GM04503 (cell line): ENCODE data around the gene WDR27.
A peak's percentile ranks its signal among the peaks of the same experiment; 100 is the strongest.
"Not testable (repeated sequence)": the region's sequence is repeated elsewhere in the genome, so short reads cannot be mapped to it uniquely, and the experiment has no call there.

ENCODE experiments used
- DNase-seq: peaks from one replicate; pipeline ENCODE4 v3.0.0-alpha.2; 2012; ENCODE audit warnings: low read depth

WDR27 gene

DNA sequence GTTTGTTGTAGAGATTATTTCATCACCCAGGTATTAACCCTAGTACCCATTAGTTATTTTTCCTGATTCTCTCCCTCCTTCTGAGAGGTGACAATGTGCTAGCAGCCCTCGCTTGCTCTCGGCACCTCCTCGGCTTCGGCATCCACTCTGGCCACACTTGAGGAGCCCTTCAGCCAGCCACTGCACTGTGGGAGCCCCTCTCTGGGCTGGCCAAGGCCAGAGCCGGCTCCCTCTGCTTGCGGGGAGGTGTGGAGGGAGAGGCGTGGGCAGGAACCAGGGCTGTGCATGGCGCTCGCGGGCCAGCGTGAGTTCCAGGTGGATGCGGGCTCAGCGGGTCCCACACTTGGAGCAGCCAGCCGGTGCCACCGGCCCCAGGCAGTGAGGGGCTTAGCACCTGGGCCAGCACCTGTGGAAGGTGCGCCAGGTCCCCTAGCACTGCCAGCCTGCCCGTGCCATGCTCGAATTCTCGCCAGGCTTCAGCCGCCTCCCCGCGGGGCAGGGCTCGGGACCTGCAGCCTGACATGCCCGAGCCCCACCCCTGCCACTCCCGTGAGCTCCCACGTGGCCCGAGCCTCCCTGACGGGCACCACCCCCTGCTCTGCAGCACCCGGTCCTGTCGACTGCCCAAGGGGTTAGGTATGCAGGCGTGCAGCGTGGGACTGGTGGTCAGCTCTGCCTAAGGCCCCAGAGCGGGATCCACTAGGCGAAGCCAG, 221.9 kb downstream of the WDR27 start:
- DNase-seq: no peak

DNA sequence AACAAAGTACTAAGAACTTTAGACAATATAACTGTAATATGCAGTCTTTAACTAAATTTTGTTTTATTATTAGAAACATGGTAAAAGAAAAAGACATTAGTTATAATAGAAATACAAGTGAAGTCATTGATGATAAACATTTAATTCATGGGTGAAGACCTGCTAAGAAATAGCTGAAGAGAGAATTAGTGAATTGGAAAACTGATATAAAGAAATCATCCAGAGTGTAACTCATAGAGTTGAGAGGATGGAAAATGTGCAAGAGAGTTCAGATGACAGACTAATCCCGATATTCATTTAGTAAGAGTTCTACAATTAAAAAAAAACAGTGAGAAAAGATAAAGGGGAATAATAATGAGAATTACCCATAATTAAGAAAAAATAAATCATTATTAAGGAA, 227.5 kb downstream of the WDR27 start:
- DNase-seq: no peak

DNA sequence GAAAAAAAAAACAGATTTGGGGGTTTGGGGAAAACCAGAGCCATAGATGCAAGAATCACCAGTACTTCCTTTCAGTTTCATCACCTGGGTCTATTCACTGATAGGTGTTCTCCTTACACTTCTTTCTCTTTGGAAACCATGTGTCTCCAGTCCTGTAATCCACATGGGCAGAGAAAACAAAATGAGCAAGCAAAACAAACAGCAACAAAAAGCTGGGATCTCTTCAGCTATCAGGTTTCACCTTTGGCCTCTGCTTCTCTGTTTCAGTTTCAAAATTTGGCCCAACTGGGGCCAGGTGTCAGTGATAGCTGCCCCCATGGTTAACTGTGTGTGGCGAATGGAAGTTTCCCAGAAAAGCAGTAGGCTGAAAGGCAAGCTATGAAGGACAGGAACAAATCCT, 228.2 kb downstream of the WDR27 start:
- no peak for DNase-seq

DNA sequence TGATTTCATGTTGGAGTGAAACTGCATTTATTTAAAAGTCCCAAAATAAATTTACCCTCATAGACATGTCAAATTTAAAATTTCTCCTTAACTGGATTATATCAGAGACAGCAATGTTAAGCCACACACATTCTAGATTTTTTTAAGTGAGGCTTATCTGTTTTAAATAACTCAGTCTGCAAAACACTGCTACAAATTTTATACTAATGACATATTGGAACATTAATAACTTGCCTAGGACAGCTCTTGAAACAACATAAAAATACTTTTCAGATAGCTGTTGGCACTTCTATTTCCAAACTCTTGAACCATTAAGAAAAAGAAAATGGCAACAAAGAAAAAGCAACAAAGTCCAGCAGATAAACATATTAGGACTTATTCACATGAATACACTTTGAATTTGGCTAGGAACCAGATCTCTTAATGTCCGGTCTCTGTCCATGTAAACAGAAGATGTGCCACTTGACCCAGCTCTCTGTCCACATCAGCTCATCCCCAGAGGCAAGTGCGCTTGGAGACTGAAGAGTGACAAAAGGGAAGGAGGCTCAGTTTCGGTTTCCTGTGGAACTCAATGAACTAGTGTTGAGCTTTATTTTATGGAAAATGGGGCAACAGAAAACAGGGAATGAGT, 228.9 kb downstream of the WDR27 start:
- DNase-seq: no peak

DNA sequence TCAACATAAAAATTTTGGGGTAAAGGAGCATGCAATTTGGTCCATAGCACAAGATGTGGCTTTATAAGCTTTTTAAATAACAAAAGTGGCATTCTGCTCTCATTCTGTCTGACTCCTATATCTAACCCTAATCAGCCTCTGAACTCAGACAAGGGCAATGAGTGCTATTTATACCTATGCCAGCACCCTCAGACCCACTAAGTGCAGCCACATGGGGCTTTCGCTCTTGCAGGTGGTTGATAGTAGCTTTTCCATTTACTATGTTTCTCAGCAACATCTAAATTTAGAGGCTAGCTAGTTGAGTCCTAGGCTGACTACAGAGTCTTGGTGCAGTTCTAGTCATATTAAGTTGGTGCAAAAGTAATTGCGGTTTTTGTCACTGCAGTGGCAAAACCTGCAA, 231.0 kb downstream of the WDR27 start:
- DNase-seq: no peak

DNA sequence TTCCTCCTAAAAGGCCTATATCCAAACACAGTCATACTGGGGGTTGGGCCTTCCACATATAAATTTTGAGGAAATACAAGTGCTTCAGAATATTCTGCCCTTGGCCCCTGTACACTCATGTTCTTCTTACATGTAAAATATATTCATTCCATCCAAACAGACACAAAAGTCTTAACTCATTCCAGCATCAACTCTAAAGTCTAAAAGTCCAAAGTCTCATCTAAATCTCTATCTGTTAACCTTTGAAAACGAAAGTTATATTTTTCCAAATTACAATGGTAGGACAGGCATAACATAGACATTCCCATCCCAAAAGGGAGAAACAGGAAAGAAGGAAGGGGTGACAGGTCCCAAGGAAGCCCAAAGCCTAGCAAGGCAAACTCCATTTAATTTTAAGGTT, 232.8 kb downstream of the WDR27 start:
- DNase-seq: no peak

DNA sequence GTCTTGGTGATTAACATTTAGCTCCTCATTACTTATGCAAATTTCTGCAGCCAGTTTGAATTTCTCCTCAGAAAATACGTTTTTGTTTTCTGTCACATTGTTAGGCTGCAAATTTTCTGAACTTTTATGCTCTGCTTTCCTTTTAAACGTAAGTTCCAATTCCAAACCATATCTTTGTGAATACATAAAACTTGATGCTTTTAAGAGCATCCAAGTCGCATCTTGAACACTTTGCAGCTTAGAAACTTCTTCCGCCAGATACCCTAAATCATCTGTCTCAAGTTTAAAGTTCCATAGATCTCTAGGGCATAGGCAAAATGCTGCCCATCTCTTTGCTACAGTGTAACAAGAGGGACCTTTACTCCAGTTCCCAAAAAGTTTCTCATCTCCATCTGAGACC, 234.1 kb downstream of the WDR27 start:
- not testable (repeated sequence) for DNase-seq

DNA sequence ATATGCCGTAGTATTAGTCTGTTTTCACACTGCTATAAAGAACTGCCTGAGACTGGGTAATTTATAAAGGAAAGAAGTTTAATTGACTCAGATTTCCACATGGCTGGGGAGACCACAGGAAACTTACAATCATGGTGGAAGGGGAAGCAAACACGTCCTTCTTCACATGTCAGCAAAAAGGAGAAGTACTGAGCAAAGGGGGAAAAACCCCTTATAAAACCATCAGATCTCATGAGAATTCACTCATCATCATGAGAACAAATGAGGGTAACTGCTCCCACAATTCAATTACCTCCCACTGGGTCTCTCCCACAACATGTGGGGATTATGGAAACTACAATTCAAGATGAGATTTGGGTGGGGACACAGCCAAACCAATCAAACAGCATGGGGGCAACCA, 235.6 kb downstream of the WDR27 start:
- DNase-seq: not testable (repeated sequence)

DNA sequence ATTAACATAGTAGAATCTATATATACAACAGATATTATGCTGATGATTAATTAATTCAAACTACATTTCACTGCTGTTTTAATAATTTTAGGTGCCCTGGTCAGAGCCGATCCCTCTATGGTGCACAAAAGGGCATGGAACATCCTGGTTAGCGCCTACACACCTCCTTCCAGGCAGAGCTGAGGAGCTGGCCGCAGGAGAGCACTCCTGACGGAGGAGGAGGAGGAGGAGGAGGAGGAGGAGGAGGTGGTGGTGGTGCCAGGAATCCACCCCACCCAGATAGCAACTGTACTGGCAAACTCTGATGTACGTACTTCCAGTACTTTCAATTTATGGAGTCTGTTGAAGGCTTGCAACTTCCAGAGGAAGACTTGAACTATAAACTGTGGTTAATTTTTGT, 244.1 kb downstream of the WDR27 start:
- no peak for DNase-seq

DNA sequence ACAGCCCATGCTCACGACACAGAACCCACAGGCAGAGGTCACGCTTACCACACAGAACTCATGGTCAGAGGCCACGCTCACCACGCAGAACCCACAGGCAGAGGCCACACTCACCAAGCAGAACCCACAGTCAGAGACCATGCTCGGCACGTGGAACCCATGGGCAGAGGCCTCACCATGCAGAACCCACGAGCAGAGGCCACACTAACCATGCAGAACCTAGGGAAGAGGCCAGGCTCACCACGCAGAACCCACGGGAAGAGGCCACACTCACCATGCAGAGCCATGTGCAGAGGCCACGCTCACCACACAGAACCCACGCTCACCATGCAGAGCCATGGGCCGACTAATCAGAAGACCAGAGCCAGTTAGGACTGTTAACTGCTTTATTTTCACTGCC, 245.0 kb downstream of the WDR27 start:
- DNase-seq: no peak

DNA sequence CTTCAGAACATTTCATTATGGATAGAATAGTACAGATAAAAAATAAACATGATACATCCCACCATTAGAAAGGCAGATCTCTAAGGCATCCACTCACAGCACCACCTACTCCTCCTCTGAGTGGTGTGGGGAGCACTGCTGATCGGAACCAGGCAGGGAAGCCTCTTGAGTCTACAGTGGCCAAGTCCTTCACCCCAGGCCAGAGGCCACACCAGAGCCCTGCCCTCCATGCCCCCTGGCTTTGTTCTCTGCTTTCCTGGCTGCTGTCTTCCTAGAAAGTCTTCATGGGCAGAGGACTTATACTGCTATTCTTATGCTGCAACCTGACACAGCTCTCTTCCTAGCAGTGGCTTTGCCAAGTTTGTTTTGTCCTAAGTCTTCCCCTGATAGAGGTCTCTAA, 246.4 kb downstream of the WDR27 start:
- DNase-seq: no peak

DNA sequence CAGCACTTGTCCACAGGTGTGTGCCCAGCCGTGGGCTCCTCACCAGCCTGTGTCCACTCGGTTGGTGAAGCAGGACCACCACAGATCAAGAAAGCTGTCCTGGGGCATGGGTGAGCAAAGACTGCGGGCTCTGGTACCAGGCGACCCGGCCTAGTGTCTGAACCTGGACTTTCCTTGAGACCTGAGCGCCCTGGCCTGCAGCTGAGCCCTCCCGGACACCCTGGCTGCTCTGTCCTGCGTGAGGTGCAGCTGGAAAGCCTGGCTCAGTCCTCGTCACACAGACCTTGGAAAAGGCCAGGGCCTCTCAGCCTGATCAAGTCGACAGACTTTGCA, 247.0 kb downstream of the WDR27 start:
- no peak for DNase-seq

DNA sequence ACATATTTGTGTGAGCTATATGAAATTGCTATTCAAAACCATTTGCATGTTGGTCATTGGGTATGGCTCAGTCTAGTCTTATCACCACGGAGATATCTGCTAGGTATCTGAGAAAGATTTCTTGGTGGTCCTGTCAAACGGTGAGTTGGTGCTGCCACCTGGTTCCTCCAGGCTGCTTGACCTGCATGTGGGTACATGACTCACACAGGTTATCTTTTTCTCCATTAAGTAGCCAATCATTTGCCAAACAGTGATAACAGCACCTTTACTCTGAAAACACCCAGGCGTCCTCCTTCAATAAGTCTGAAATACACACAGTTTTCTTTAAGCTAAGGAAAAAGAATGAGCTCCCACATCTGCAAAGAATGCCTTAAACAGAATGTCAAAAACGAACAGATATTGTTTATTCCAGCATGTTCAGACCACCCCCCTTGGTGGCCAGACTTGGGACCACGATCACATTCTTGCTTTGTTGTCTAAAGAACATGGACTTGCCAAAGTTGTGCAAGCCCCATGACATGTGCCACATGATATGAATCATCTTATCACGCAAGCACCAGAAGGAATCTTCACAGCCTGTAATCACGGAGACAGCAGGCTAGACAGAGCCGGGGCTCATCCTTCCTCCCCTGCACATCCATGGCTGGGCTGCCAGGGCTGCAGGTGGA, 247.5 kb downstream of the WDR27 start:
- DNase-seq: peak; percentile 75

DNA sequence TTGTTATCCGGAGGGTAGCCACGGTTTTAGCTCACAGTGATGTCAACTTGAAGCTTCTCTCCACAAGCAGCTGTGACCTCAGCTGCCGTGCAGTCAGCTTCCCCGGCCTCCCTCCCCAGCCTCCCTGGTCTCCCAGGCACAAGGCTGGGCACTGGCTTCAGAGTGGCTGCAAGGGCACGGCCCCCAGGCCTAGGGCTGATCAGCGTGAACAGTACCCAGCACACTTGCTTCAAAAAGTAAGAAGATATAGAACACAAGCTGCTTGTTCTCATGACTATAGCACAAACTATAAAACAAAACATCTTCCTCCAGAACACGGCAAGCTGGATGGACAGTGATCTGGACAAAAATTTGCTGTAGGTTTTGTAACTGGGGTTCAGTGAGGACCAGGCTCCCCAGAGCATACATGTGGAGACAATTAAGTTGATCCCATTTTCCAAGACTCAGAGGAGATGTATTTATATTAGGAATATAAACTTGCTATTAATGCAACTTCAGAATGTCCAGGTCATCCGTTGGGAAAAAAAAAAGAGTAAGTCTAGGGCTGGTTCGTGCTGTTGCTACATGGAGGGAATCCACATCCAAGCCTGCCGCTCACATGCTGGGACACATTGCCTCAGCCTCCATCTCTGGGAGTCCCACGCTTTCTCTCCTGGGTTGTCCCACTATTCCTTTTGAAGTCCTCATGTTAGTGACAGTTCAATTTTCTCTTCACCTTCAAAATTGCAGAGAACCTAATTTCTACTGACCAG, 248.8 kb downstream of the WDR27 start:
- peak; percentile 17 for DNase-seq

DNA sequence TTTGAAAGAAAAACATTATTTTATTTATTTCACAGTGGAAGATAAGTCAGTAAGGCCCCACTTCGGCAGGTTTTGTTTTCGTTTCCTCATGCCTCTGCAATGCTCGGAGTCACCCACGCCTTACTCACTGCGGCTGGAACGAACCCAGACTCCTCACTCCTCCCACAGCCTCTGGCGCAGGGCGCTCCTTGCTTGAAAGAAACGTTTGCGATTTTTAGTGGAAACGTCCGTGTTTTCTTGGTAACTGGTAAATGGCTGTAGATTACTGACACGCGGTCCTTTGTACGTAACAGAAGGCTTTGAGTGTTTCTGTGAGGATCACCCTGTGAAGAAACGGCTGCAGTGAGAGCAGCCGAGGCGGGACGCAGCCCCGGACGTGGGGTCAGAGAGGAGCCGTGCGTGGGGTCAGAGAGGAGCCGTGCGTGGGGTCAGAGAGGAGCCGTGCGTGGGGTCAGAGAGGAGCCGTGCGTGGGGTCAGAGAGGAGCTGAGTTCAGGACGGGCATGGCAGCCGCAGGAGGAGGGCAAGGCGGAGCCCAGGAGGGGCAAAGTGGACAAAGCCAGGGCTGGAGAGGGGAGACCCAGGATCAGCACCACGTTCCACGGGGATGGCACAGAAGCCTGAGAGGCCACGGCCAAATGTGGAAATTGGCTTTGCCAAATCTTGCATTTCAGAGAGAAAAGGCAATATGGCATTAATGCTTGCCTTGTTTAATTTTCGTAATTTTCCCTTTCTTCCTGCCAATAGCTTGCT, 249.5 kb downstream of the WDR27 start:
- DNase-seq: peak; percentile 83

DNA sequence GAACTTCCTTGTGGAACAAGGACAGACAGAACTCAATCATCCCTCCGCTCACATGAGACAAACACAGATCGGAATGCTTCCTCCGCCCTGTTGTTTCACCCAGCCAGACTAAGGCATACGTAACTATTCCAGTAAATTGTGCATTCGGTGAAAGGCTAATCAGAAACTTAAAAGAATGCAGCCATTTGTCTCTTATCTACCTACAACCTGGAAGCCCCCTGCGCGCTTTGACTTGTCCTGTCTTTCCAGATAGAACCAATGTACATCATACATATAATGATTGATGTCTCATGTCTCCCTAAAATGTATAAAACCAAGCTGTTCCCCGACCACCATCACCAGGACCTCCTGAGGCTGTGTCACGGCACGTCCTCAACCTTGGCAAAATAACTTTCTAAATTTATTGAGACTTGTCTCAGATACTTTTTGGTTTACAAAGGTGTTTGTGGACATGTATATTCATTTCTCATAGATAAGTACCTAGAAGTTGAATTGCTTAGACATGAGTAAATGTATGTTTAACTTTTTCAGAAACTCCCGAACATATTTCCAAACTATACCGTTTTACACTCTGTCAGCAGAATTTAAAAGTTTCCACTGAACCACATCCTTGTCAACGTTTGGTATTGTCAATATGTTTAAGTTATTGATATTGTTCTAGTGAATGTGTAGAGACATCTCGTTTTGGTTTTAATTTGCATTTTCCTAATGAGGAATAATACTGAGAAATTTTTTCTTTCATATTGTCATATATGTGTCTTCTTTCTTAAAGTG, 250.6 kb downstream of the WDR27 start:
- DNase-seq: no peak

DNA sequence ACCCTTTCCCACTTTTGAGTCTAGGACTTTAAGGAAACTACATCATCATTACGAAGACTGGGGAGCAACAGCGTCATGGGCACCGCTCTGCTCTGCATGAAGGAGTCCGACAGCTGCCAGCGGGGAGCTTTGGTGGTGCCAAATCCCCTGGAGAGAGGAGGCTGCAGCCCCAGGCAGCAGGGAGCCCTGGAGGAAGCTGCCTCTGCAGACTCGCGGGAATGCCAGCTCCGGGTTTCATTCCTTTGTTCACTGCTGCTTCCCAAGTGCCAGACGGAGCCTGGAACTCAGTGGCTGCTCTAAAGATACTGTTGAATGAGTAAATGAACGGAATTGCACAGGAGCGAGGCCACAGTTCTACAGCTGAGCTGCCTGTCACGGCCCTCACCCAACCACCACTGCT, 251.7 kb downstream of the WDR27 start:
- DNase-seq: no peak

DNA sequence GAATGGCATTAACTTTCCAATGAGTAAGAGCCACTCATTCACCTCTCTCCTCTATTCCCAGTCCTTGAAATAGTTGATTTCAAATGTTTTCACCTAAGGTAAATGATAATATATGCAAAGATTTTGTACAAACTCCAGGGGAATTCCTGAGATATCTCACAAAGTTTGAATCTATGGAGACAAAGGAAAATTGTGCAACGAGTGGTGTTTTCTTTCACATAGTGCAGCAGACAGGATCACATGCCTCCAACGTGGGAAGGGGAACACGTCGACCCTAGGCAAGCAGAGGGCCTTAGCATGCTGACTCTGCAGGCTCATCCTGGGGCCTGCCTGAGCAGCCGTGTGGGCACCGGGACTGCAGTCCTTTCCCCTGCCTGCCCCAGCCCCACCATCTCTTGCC, 252.6 kb downstream of the WDR27 start:
- no peak for DNase-seq

DNA sequence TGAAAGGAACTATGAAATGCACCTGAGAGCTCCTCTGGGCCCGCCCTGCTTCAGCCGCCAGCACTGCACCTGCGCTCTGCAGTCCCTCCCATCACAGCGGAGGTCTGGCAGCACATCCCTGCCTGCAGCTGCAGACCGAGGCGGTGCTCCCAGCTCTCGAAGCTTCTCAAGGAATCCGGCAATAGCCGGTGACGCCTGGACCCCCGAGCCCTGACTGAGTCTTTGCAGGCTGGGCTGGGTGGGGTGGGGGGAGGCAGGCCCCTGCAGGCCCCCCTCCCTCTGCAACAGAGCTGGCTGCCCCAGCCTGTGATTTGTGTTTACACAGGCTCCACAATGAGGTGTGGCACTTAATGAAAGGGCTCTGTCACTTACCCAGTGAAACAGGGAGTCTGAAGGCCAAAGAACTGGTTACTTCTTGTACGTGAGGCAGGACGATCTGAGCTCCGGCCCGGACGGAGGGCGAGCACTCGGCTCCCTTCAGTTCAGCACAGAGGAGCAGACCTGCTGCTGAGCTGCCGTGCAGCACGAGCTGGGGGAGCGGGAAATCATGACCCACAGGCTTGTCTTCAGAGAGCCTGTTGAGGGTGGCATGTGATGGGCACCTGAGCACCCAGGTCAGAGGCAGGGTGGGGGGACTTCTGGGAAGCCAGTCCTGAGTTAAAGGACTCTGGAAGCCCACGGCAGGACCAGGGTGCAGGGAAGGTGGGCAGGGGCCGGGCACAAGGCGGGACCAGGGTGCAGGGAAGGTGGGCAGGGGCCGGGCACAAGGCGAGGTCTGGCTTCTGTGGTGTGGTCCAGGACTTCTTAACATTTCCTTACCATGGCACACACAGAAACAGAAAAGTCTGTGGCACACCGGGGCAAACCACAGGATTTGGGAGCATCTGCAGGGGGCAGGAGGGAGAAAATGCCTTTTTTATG, 255.9 kb downstream of the WDR27 start:
- DNase-seq: no peak

DNA sequence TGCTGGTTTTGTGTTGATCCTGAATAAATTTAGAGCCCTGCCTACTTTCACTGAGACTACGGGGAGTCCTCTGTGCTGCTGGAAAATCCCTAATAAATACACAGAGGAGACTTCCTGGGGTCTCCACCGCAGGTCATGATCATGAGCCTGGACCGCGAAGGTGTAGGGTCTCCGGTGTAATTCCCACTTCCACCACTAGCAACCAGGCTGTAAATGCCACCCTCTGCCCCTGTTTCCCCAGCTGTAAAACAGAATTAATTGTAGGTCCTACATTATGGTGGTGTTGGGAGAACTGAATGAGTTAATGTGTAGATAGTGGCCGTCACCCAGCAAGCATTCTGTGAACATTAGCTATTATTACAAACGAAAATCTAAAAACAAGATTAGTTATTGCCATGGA, 256.6 kb downstream of the WDR27 start:
- no peak for DNase-seq
